ENCODE results near the gene PAK3. TPM values are rescaled to one million over a fixed set of nuclear protein-coding genes. Genes with fewer than 3 reads are reported as not detected.

PAK3 gene
- total RNA-seq, 1 experiment from 2014 or later = 1.1 TPM

- DNase-seq (ENCODE audit: low read depth) = no peak
These were observed 164.5 kb downstream of the PAK3 start for GRCh38 chrX:111260451-111260850.

- DNase-seq (ENCODE audit: low read depth) = no peak
These were observed 166.1 kb downstream of the PAK3 start for GRCh38 chrX:111262086-111262485.

GRCh38 chrX:111264385-111264784, 168.4 kb downstream of the PAK3 start:
- DNase-seq (ENCODE audit: low read depth) = no peak

- DNase-seq (ENCODE audit: low read depth) = no peak
These were observed 169.5 kb downstream of the PAK3 start for GRCh38 chrX:111265486-111265885.

- no peak for DNase-seq (ENCODE audit: low read depth)
These were observed 172.5 kb downstream of the PAK3 start for GRCh38 chrX:111268506-111268905.

GRCh38 chrX:111270339-111270738, 174.3 kb downstream of the PAK3 start, which contains the start of gene CAPN6:
CAPN6 (minus strand) TSS chrX:111270483; CDS start chrX:111263936, 6,547 bp downstream.
- DNase-seq (ENCODE audit: low read depth) = peak; percentile 2

Other genes with a start within 250 kb of the PAK3 start
- not detected in 2 replicates for gene CAPN6, start 174.3 kb downstream of the PAK3 start, total RNA-seq (2014; rRNA removed; shearing (Covaris generic))

Measured in Daoy (cell line).